Suprapubic skin (tissue), 3 donors: Measurements from ENCODE around the gene ISM1.

Experiments used
- CTCF ChIP-seq, 2 donors: fragments of 200-600 bp in 1 of 2; fragments of 450-650 bp in 1 of 2; sonication (generic) in 1 of 2; IDR thresholded peaks; one replicate each; pipeline ENCODE4 v1.5.1; 2016 to 2019; ENCODE audit warnings: antibody characterized with exemption in 2 of 2, mild to moderate bottlenecking in 1 of 2, moderate library complexity in 1 of 2
- EP300 ChIP-seq: sonication (generic); formaldehyde crosslinking; IDR thresholded peaks from one replicate; pipeline ENCODE4 v1.6.1; 2017; ENCODE audit warnings: antibody characterized with exemption

GRCh38 chr20:13180986-13181889, 39.8 kb upstream of the ISM1 start:
- TF ChIP-seq EP300, result no peak
- TF ChIP-seq CTCF (IDR thresholded peaks at IDR 0.05), result no peak
